Bronchial epithelial cell (primary cell): ENCODE data around the gene EMC6. TPM values are rescaled to one million over a fixed set of nuclear protein-coding genes. Genes with fewer than 3 reads are reported as not detected.

Source experiments
- DNase-seq: peaks from one replicate; pipeline ENCODE4 v3.0.0-alpha.2; 2010; ENCODE audit warnings: low read depth
- FAIRE-seq: peaks from 2 replicates; lab custom pipeline; 2011; peaks lifted over from hg19 to GRCh38; lab: Jason Lieb, UNC
- H3K27me3 ChIP-seq: 2 replicates; pipeline ENCODE4 v1.5.1; 2011; ENCODE audit warnings: low read length; ENCODE audit not compliant: control insufficient read depth, insufficient read depth
- H3K36me3 ChIP-seq: 2 replicates; pipeline ENCODE4 v1.5.1; 2011; ENCODE audit warnings: low read length; ENCODE audit not compliant: control insufficient read depth, insufficient read depth
- H3K4me3 ChIP-seq: 2 replicates; pipeline ENCODE4 v1.5.1; 2011; ENCODE audit warnings: mild to moderate bottlenecking, low read depth, low read length, control low read depth
- CTCF ChIP-seq: IDR thresholded peaks from 2 replicates; pipeline ENCODE4 v1.5.1; 2011; ENCODE audit warnings: mild to moderate bottlenecking, moderate library complexity, low read length, control low read depth, inconsistent platforms; ENCODE audit not compliant: insufficient read depth, severe bottlenecking
- total RNA-seq: library from RNA; depleted of rRNA; stranded (reverse); fragments of >200 nt; gene quantifications from 2 replicates; pipeline ENCODE4 v1.2.1, GENCODE V29; 2014

The EMC6 gene
- total RNA-seq, 1 donor from 2014 or later, result 26.1 TPM

DNA sequence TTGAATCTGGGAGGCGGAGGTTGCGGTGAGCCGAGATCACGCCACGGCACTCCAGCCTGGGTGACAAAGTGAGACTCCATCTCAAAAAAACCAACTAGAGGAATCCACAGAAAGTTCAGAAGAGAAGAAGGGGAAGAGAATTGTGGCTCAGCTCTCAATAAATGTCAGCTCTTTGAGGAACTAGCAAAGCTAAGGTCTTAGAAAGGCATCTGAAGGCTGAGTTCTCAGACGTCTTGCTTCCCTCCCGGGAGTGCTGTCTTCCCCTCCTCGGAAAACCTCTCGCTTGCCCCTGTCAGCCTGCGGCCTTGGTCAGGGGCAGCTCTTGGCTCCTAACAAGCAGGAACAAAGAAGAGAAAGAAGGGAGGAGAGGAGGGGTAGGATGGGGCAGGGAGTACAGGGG, 37.8 kb upstream of the EMC6 start:
- DNase-seq, result no peak
- H3K27me3 ChIP-seq, result no peaks in the 10 kb centered on the region
- no peak for TF ChIP-seq CTCF
- FAIRE-seq, result no peak
- H3K36me3 ChIP-seq, result peaks cover 10% of the 10 kb centered on the region
- no peak overlapping the region for H3K4me3 ChIP-seq

DNA sequence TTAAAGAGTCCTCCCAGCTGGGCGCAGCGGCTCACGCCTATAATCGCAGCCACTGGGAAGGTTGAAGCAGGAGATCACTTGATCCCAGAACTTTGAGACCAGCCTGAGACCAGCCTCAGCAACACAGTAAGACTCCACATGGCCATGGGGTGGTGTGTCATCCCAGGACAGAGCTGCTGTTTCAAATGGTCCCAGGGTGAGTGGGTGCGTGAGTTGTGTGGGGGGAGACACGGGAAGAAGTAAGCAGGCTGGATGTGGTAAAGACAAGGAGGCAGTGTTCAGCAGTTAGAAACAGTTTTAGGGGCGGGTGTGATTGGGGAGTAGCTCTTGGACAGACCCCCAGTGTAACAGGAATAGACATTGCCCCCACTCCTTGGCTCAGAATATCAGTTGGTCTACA, 36.3 kb upstream of the EMC6 start:
- no peaks in the 10 kb centered on the region for H3K27me3 ChIP-seq
- no peak overlapping the region for H3K4me3 ChIP-seq
- DNase-seq, result no peak
- peaks cover 10% of the 10 kb centered on the region for H3K36me3 ChIP-seq
- no peak for TF ChIP-seq CTCF
- no peak for FAIRE-seq

GRCh38 chr17:3635474-3636153, 33.0 kb upstream of the EMC6 start:
- FAIRE-seq (no peak), DNase-seq (no peak)
- peak overlapping the region; percentile 95 for H3K4me3 ChIP-seq
- H3K27me3 ChIP-seq, result no peaks in the 10 kb centered on the region
- TF ChIP-seq CTCF, result no peak
- peaks cover 3% of the 10 kb centered on the region for H3K36me3 ChIP-seq

DNA sequence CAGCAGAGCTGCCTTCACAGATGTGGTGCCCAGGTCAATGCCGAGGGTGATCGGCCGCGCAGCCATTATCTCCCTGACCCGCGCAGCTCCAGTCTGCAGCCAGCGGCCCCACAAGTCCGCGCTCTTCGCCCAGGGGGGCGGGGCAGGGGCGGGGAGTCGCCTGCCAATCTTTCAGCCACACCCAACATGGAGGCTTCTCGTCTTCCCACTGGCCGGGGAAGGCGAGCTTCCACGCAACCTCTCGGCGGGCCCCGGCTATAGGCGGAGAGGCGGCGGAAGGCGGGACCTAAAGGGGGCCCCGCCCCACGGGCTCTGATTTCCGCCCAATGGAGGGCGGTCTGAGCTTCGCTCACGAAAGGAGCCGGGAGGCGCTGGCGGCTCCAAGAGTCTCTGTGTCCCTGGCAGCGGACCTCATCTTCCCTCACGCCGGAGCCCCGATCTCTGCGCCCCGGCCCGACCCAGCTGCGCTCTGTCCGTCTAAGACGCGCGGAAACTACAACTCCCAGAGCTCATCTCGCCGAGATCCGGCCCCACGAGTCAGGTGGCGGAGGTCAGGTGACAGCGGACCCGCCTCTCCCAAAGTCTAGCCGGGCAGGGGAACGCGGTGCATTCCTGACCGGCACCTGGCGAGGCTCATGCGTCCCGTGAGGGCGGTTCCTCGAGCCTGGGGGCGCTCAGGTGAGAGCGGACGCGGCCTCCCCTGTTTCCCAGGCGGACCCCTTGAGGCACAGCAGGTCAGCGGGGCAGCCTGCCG, 32.3 kb upstream of the EMC6 start, which contains the start of the genes CTNS and SHPK:
TSS of gene CTNS (plus strand) at position 607 of the 754 bp plus-strand sequence. CDS start 3,447 bp downstream, outside the sequence.
TSS of gene SHPK (minus strand) at position 97 of the 754 bp plus-strand sequence. CDS start at position 66, 31 bp downstream.
- FAIRE-seq, result no peak
- Histone ChIP-seq H3K4me3 (peak within 1 kb of the TSS; percentile 95), H3K36me3 (peaks cover 3% of the 10 kb centered on the region), H3K27me3 (no peaks in the 10 kb centered on the region)
- TF ChIP-seq CTCF, result no peak
- DNase-seq, result peak; percentile 84

GRCh38 chr17:3636908-3637373, 31.7 kb upstream of the EMC6 start:
- H3K36me3 ChIP-seq, result peaks cover 5% of the 10 kb centered on the region
- H3K4me3 ChIP-seq, result peak overlapping the region; percentile 95
- no peak for DNase-seq
- H3K27me3 ChIP-seq, result no peaks in the 10 kb centered on the region
- no peak for FAIRE-seq
- TF ChIP-seq CTCF, result no peak
